Keratinocyte (primary cell): ENCODE data around the gene KCNJ1.

Source experiments
- EZH2 ChIP-seq: IDR thresholded peaks from one replicate; pipeline ENCODE4 v1.6.1; 2012; ENCODE audit warnings: inconsistent platforms, mild to moderate bottlenecking, low read length, moderate library complexity
- TF ChIP-seq, protein P1 (sequence below), 3 experiments: IDR thresholded peaks in 1 of 3; conservative IDR thresholded peaks in 1 of 3; optimal IDR thresholded peaks in 1 of 3; 2 replicates in 2 of 3; 3 replicates in 1 of 3; pipeline versions ENCODE3 to v1.5.1; 2011; ENCODE audit warnings: low read length in 3 of 3, mild to moderate bottlenecking in 3 of 3, moderate library complexity in 2 of 3, control low read depth in 1 of 3, inconsistent platforms in 1 of 3; ENCODE audit not compliant: insufficient read depth in 2 of 3; ENCODE audit errors: extremely low read depth in 1 of 3

DNA sequence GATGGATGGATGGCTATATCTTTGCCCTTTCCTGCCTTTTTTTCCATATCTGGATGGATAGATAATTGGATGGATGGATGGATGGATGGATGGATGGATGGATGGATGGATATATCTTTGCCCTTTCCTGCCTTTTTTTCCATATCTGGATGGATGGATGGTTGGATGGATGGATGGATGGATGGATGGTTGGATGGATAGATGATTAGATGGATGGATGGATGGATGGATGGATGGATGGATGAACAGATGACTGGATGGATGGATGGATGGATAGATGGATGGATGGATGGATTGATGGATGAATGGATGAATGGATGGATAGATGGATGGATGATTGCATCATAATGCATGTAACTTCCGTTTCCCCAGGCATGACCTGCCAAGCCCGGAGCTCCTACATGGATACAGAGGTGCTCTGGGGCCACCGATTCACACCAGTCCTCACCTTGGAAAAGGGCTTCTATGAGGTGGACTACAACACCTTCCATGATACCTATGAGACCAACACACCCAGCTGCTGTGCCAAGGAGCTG is 49.0 kb upstream of the KCNJ1 start:
- TF ChIP-seq, protein P1, sequence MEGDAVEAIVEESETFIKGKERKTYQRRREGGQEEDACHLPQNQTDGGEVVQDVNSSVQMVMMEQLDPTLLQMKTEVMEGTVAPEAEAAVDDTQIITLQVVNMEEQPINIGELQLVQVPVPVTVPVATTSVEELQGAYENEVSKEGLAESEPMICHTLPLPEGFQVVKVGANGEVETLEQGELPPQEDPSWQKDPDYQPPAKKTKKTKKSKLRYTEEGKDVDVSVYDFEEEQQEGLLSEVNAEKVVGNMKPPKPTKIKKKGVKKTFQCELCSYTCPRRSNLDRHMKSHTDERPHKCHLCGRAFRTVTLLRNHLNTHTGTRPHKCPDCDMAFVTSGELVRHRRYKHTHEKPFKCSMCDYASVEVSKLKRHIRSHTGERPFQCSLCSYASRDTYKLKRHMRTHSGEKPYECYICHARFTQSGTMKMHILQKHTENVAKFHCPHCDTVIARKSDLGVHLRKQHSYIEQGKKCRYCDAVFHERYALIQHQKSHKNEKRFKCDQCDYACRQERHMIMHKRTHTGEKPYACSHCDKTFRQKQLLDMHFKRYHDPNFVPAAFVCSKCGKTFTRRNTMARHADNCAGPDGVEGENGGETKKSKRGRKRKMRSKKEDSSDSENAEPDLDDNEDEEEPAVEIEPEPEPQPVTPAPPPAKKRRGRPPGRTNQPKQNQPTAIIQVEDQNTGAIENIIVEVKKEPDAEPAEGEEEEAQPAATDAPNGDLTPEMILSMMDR (optimal IDR thresholded peaks at IDR 0.05 in 1 of 3, IDR thresholded peaks at IDR 0.05 in 1 of 3, conservative IDR thresholded peaks at IDR 0.05 in 1 of 3; ENCODE audit: extremely low read depth in 1 of 3, insufficient read depth in 2 of 3, low read length in 3 of 3), result no peak
- no peak for TF ChIP-seq EZH2
